Amniotic stem cell (primary cell): ENCODE measurements around the gene UQCR11.

Experiments
- DNase-seq: peaks from one replicate; lab custom pipeline; 2025; lab: John Stamatoyannopoulos, UW

Gene UQCR11

GRCh38 chr19:1590641-1591397, 14.4 kb downstream of the UQCR11 start:
- no peak for DNase-seq

GRCh38 chr19:1587872-1588271, 17.4 kb downstream of the UQCR11 start:
- no peak for DNase-seq

GRCh38 chr19:1585243-1585580, 20.1 kb downstream of the UQCR11 start:
- DNase-seq = no peak

- DNase-seq = no peak
Measured at GRCh38 chr19:1584500-1585242, 20.6 kb downstream of the UQCR11 start.

- DNase-seq = no peak
Measured at GRCh38 chr19:1582201-1582600, 23.1 kb downstream of the UQCR11 start.

GRCh38 chr19:1580957-1581356, 24.3 kb downstream of the UQCR11 start:
- DNase-seq = no peak

GRCh38 chr19:1580382-1580781, 24.9 kb downstream of the UQCR11 start:
- no peak for DNase-seq

GRCh38 chr19:1579222-1579621, 26.0 kb downstream of the UQCR11 start:
- DNase-seq = no peak

GRCh38 chr19:1577929-1578618, 27.2 kb downstream of the UQCR11 start:
- DNase-seq = no peak

- DNase-seq = no peak
Measured at GRCh38 chr19:1577090-1577928, 28.0 kb downstream of the UQCR11 start.

- no peak for DNase-seq
Measured at GRCh38 chr19:1576242-1577089, 28.8 kb downstream of the UQCR11 start.

GRCh38 chr19:1575323-1576241, 29.7 kb downstream of the UQCR11 start:
- no peak for DNase-seq

GRCh38 chr19:1574354-1575136, 30.7 kb downstream of the UQCR11 start:
- DNase-seq = no peak

GRCh38 chr19:1572795-1573194, 32.5 kb downstream of the UQCR11 start:
- no peak for DNase-seq

- DNase-seq = no peak
Measured at GRCh38 chr19:1571358-1571757, 33.9 kb downstream of the UQCR11 start.

- no peak for DNase-seq
Measured at GRCh38 chr19:1570836-1571235, 34.4 kb downstream of the UQCR11 start.

- DNase-seq = no peak
Measured at GRCh38 chr19:1569997-1570396, 35.3 kb downstream of the UQCR11 start.

- peak; percentile 30 for DNase-seq
Measured at GRCh38 chr19:1568320-1569019, 36.8 kb downstream of the UQCR11 start, which contains the start of gene MEX3D. Gene MEX3D (minus strand): TSS chr19:1568325. CDS start chr19:1568058, 267 bp downstream.

GRCh38 chr19:1567848-1568227, 37.4 kb downstream of the UQCR11 start:
- no peak for DNase-seq
